B cell (primary cell): ENCODE results near the gene TNNI3K. TPM values are rescaled to one million over a fixed set of nuclear protein-coding genes. Genes with fewer than 3 reads are reported as not detected.

Experiments used
- ATAC-seq: fragments of 200-7000 bp; cut with Tn5 transposase; one replicate; pipeline ENCODE4 v1.10.0; 2021; ENCODE audit warnings: low read depth, mild to moderate bottlenecking, moderate number of reproducible peaks, moderate library complexity
- CTCF ChIA-PET: fragments of 350-600 bp; sonication (Branson Sonifier 250); formaldehyde crosslinking; loops from one replicate; lab custom pipeline; 2021; ENCODE audit warnings: antibody characterized with exemption, inconsistent platforms; lab: Charles Lee
- POLR2A ChIA-PET: fragments of 350-600 bp; sonication (Branson Sonifier 250); formaldehyde crosslinking; loops from one replicate; lab custom pipeline; 2021; ENCODE audit warnings: antibody characterized with exemption; lab: Charles Lee
- DNase-seq: peaks from one replicate; pipeline ENCODE4 v3.0.0; 2013
- H2AFZ ChIP-seq: 2 replicates; pipeline ENCODE4 v1.6.1; 2012; ENCODE audit warnings: mild to moderate bottlenecking, low read depth, low read length; ENCODE audit not compliant: insufficient read depth, poor library complexity, severe bottlenecking
- H3K27ac ChIP-seq, 2 donors: 1 replicate in 1 of 2; 2 replicates in 1 of 2; pipeline ENCODE4 v1.5.1; 2012 to 2013; ENCODE audit warnings: low read length in 2 of 2, mild to moderate bottlenecking in 2 of 2, moderate library complexity in 1 of 2
- H3K27me3 ChIP-seq, 4 experiments: fragments of 200-600 bp in 1 of 4; sonication (generic) in 1 of 4; replicated peaks in 1 of 4; 1 replicate in 2 of 4; 2 replicates in 2 of 4; pipeline versions ENCODE4 v1.6.1 to v1.7.0; 2013 to 2016; ENCODE audit warnings: low read length in 3 of 4, mild to moderate bottlenecking in 2 of 4, mixed read lengths in 1 of 4, moderate library complexity in 1 of 4; ENCODE audit not compliant: insufficient read depth in 4 of 4, control insufficient read depth in 3 of 4; ENCODE audit errors: control extremely low read depth in 1 of 4
- H3K36me3 ChIP-seq, 2 experiments: replicated peaks in 1 of 2; 1 replicate in 1 of 2; 2 replicates in 1 of 2; pipeline versions ENCODE4 v1.6.1 to v1.7.1; 2013; ENCODE audit warnings: low read length in 1 of 2; ENCODE audit not compliant: insufficient read depth in 2 of 2, control insufficient read depth in 1 of 2; ENCODE audit errors: control extremely low read depth in 1 of 2, extremely low read depth in 1 of 2
- H3K4me1 ChIP-seq, 2 donors: fragments of 200-600 bp in 1 of 2; sonication (generic) in 1 of 2; 1 replicate in 1 of 2; 2 replicates in 1 of 2; pipeline versions ENCODE4 v1.5.1 to v1.6.1; 2013 to 2017; ENCODE audit warnings: low read length in 2 of 2; ENCODE audit not compliant: control insufficient read depth in 2 of 2, insufficient read depth in 2 of 2
- H3K4me2 ChIP-seq: replicated peaks from 2 replicates; pipeline ENCODE3; 2012; ENCODE audit warnings: mild to moderate bottlenecking, low read depth, low read length; ENCODE audit not compliant: poor library complexity, severe bottlenecking
- H3K4me3 ChIP-seq, 5 experiments: fragments of 200-600 bp in 1 of 5; sonication (generic) in 1 of 5; 1 replicate in 3 of 5; 2 replicates in 2 of 5; pipeline versions ENCODE4 v1.5.1 to v1.7.0; 2011 to 2016; ENCODE audit warnings: low read length in 4 of 5, mild to moderate bottlenecking in 4 of 5, low read depth in 2 of 5, control low read depth in 1 of 5, moderate library complexity in 1 of 5; ENCODE audit not compliant: insufficient read depth in 1 of 5; ENCODE audit errors: control extremely low read depth in 1 of 5, extremely low read depth in 1 of 5
- H3K79me2 ChIP-seq: fragments of 200-600 bp; sonication (generic); one replicate; pipeline ENCODE4 v1.6.0; 2016; ENCODE audit warnings: low read length; ENCODE audit not compliant: control insufficient read depth, insufficient read depth
- H3K9ac ChIP-seq: fragments of 200-600 bp; sonication (generic); 2 replicates; pipeline ENCODE4 v1.6.1; 2017; ENCODE audit warnings: mild to moderate bottlenecking, low read length, moderate library complexity
- H3K9me3 ChIP-seq, 3 donors: one replicate each; pipeline versions ENCODE4 v1.6.1 to v1.7.1; 2013; ENCODE audit warnings: low read length in 2 of 3; ENCODE audit not compliant: control insufficient read depth in 2 of 3, insufficient read depth in 1 of 3; ENCODE audit errors: control extremely low read depth in 1 of 3
- H4K20me1 ChIP-seq: 2 replicates; pipeline ENCODE4 v1.6.0; 2012; ENCODE audit warnings: mild to moderate bottlenecking, low read length; ENCODE audit not compliant: insufficient read depth, control insufficient read depth, poor library complexity, severe bottlenecking
- H3K27ac Mint-ChIP-seq: one replicate; pipeline ENCODE4 v1.8.0; 2021; ENCODE audit warnings: mixed read lengths
- H3K27me3 Mint-ChIP-seq: one replicate; pipeline ENCODE4 v1.8.0; 2021; ENCODE audit warnings: mixed read lengths
- H3K4me1 Mint-ChIP-seq: one replicate; pipeline ENCODE4 v1.8.0; 2021; ENCODE audit warnings: mixed read lengths
- H3K4me3 Mint-ChIP-seq: one replicate; pipeline ENCODE4 v1.8.0; 2021; ENCODE audit warnings: mixed read lengths
- H3K9me3 Mint-ChIP-seq: one replicate; pipeline ENCODE4 v1.8.0; 2022; ENCODE audit warnings: mixed read lengths; ENCODE audit not compliant: insufficient read depth
- CTCF ChIP-seq: fragments of 200-600 bp; IDR thresholded peaks from one replicate; pipeline ENCODE4 v1.8.0; 2022; ENCODE audit warnings: antibody characterized with exemption, mild to moderate bottlenecking
- EZH2 ChIP-seq: IDR thresholded peaks from 2 replicates; pipeline ENCODE4 v1.6.1; 2012; ENCODE audit warnings: borderline replicate concordance, low read depth, mild to moderate bottlenecking, moderate library complexity, low read length; ENCODE audit not compliant: insufficient read depth, poor library complexity, severe bottlenecking
- WGBS: methylation state at CpG from one replicate; pipeline ENCODE4 v1.1.5; 2013; ENCODE audit warnings: missing lambda C conversion rate; ENCODE audit not compliant: insufficient coverage; 5-methylcytosine and 5-hydroxymethylcytosine counted together
- intact Hi-C: fragments of 100-400 bp; cut with micrococcal nuclease; formaldehyde crosslinking; loops from one replicate; pipeline ENCODE4 v1.10.0; 2022
- polyA plus RNA-seq: library from polyadenylated mRNA; depleted of rRNA; stranded (reverse); fragments of >200 nt; gene quantifications from 2 replicates; pipeline ENCODE4 v1.2.3, GENCODE V29; 2012
- total RNA-seq, 2 donors: library from RNA; stranded (reverse); fragments of 120-200 nt in 1 of 2; gene quantifications; 1 replicate in 1 of 2; 2 replicates in 1 of 2; pipeline versions ENCODE4 v1.2.3 to v1.2.4, GENCODE V29; 2013 to 2022

TNNI3K gene
- total and polyA plus RNA-seq, 2 donors (not counting 1 experiment from before 2014, with no cell fraction given): 0.52 to 3.1 TPM

- Histone ChIP-seq H3K4me1 (no peaks in the 10 kb centered on the region), H3K79me2 (no peaks in the 10 kb centered on the region), H3K9me3 (no peaks in the 10 kb centered on the region), H3K36me3 (no peaks in the 10 kb centered on the region), H3K4me3 (no peak overlapping the region), H2AFZ (no peak overlapping the region), H3K4me2 (no peak overlapping the region), H3K27me3 (no peaks in the 10 kb centered on the region), H4K20me1 (no peaks in the 10 kb centered on the region), H3K9ac (no peak overlapping the region), H3K27ac (no peak overlapping the region)
- WGBS: no CpG with 5 or more reads among the region's 3 CpGs
- H3K4me1 Mint-ChIP-seq: no peaks in the 10 kb centered on the region
- DNase-seq: no peak
- ChIA-PET POLR2A (no interaction called here), CTCF (no interaction called here)
- no peak overlapping the region for H3K27ac Mint-ChIP-seq
- no peaks in the 10 kb centered on the region for H3K9me3 Mint-ChIP-seq
- intact Hi-C loops: no loop called here
- ATAC-seq: no peak
- no peak for TF ChIP-seq CTCF
- no peak for TF ChIP-seq EZH2
- no peak overlapping the region for H3K4me3 Mint-ChIP-seq
- no peaks in the 10 kb centered on the region for H3K27me3 Mint-ChIP-seq
These were observed 194.4 kb downstream of the TNNI3K start for GRCh38 chr1:74429580-74429979.

- TF ChIP-seq CTCF: no peak
- TF ChIP-seq EZH2: no peak
- H3K4me1 ChIP-seq: no peaks in the 10 kb centered on the region
- H3K4me3 ChIP-seq: no peak overlapping the region
- Mint-ChIP-seq H3K4me3 (no peak overlapping the region), H3K4me1 (no peaks in the 10 kb centered on the region), H3K27me3 (no peaks in the 10 kb centered on the region), H3K27ac (no peak overlapping the region), H3K9me3 (no peaks in the 10 kb centered on the region)
- H3K27me3 ChIP-seq: no peaks in the 10 kb centered on the region
- ATAC-seq (no peak), DNase-seq (no peak)
- intact Hi-C loops: no loop called here
- no peak overlapping the region for H2AFZ ChIP-seq
- H3K9ac ChIP-seq: no peak overlapping the region
- no peaks in the 10 kb centered on the region for H3K36me3 ChIP-seq
- no CpG with 5 or more reads among the region's 4 CpGs for WGBS
- H3K4me2 ChIP-seq: no peak overlapping the region
- no peaks in the 10 kb centered on the region for H4K20me1 ChIP-seq
- H3K79me2 ChIP-seq: no peaks in the 10 kb centered on the region
- ChIA-PET POLR2A (no interaction called here), CTCF (no interaction called here)
- no peak overlapping the region for H3K27ac ChIP-seq
- H3K9me3 ChIP-seq: no peaks in the 10 kb centered on the region
These were observed 195.3 kb downstream of the TNNI3K start for GRCh38 chr1:74430342-74430934.
